GM19438 (cell line): Measurements from ENCODE around the gene HDLBP.

Experiments
- ATAC-seq: cut with Tn5 transposase; IDR thresholded peaks from one replicate; pipeline ENCODE4 v1.9.1; 2021; ENCODE audit warnings: low read depth; ENCODE audit not compliant: unreplicated experiment

Gene HDLBP

DNA sequence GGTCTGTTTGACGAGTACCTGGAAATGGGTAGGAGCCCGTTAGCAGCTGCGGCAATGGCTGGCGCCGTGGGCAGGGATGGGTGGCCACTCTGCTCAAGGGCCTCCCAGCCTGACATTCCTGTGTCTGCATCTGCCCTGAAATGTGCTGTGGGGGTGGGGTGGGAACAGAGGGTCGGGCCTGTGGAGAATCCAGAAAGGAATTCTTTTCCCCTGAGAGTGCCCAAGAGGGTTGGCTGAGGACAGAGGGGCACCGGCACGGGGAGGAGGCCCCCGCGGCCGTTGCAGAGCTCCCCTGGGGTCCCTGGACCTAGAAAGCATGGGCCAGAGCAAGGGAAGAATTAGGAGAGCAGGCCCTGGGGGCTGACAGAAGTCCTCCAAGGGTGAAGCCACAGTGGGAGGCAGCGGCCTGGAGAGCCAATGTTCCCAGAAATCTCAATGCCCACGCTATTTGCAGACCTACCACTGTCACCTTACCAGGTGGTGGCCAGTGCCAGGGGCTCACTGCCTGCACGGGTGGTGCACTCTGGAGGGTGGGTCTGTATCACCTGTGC, 99.2 kb downstream of the HDLBP start:
- no peak for ATAC-seq

DNA sequence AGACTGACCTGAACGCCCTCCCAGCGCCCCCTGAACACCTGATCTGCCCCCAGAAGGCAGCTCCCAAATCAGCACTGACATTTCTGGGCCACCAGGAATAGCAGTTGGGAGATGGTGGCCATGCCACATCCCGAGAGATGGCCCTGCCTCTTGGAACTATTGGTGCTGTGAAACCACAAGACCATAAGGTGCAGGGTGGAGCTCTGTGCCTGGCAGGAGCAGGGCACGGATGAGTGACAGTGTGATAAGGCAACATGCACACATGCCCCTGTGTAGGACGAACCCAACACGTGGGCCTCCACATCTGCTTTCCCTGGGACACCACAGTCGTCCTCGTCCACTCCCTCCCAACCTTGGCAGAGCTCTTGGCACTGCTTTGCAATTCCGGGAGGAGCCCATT, 100.1 kb downstream of the HDLBP start:
- ATAC-seq = no peak

DNA sequence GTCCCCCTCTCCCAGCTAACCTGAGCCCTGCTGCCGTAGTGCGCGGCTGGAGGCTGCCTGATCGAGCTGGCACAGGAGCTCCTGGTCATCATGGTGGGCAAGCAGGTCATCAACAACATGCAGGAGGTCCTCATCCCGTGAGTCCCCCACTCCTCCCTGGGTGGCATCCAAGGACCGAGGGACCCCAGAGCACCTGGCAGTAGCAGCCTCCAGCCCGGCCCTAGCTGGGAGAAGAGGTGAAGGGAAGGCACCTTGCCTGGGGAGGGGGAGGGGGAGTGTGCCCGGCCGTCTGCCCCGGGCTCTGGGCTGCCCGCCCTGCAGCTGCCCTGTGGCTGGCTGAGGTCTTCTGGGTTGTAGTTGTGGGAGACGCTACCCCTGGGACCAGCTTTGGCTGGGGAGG, 100.7 kb downstream of the HDLBP start:
- ATAC-seq = no peak

DNA sequence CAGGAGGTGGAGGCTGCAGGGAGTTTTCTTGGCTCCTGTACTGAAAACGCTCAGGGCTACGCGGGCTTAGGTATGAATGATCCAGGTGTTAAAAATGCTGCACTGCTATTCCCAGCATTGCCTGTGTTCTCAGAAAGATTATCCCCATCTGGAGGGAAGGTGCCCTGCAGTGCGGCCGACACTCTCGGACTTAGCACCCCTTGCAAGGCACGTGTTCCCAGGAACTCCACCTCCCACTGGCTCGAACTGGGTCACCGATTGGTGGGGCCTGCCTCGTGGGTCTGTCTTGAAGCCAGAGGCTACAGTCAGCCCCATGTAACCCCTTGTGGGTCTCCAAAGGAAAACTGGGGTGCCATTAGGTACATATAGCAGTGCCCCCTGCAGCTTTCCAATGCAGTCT, 101.3 kb downstream of the HDLBP start:
- ATAC-seq = no peak

DNA sequence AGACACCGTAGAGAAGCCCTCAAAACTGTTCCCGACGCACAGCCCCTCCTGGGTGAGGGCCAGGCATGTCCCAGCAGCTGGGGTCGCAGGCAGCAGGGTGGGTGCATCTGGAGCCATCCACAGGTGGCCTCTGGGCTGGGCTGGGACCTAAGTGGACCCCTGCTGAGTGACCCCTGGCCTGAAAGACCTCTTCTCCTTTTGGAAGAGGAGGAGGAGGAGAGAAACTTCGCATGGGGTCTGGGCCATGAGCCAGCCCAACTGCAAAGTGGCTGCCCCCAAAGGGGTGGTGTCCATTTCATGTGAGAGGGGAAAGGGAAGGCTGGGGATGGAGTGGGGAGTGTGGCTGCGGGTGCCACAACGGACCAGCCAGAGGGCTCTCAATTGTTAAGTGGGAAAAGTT, 101.9 kb downstream of the HDLBP start:
- no peak for ATAC-seq

DNA sequence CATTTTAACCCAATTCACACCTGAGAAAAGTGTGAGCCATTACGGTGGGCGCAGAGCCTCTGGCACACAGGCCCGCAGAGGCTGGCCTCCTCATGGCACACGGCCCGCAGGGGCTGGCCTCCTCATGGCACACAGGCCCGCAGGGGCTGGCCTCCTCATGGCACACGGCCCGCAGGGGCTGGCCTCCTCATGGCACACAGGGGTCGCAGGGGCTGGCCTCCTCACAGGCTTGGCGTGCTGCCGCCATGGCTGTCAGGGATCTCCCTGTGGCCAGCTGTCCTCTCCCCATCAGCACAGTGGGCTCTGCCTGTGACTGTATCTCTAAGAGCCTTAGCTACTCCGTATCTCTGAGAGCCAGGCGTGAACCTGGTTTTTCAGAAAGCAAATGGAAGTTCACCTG, 102.4 kb downstream of the HDLBP start:
- no peak for ATAC-seq

DNA sequence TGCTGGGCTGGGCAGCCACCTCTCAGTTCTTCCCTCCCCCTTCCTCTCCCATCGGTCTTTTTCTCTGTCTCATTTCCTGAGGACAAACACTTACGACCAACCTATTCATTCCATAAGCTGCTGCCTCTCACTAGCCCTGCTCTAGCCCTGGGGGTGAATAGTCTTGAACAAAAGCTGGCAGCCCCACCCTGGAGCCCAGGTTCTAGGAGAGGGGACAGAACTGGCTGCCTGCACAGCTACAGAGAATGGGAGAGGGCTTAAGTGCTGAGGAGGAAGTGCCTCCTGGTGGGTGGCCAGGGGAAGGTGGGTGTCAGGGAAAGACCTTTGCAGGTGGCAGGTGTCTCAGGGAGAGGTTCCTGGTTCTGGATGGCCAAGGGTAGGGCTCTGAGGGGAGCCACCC, 104.2 kb downstream of the HDLBP start:
- ATAC-seq = no peak

DNA sequence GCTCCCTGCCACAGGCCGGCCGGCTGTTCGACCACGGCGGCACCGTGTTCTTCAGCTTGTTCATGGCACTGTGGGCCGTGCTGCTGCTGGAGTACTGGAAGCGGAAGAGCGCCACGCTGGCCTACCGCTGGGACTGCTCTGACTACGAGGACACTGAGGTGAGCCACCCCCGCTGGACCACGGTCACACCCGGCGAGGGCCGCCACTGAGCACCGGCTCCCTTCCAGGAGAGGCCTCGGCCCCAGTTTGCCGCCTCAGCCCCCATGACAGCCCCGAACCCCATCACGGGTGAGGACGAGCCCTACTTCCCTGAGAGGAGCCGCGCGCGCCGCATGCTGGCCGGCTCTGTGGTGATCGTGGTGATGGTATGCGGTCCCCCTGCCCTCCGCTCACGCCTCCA, 106.2 kb downstream of the HDLBP start:
- ATAC-seq = no peak

DNA sequence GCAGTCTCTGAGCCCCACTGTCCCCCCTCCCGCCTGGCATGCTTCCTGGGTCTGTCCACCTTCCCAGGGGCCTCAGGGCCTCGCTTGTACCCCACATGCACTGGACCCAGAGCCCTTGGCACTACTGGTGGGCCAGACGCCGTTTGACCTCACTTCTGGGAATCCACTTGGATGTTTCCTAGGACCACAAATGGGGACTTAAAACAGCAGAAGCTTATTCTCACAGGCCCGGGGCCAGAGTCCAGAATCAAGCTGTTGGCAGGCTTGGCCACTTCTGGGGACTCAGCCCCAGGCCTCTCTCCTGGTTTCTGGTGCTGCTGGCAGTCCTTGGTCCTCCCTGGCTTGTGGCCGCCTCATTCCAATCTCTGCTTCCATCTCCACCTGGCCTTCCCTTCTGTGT, 107.4 kb downstream of the HDLBP start:
- no peak for ATAC-seq

DNA sequence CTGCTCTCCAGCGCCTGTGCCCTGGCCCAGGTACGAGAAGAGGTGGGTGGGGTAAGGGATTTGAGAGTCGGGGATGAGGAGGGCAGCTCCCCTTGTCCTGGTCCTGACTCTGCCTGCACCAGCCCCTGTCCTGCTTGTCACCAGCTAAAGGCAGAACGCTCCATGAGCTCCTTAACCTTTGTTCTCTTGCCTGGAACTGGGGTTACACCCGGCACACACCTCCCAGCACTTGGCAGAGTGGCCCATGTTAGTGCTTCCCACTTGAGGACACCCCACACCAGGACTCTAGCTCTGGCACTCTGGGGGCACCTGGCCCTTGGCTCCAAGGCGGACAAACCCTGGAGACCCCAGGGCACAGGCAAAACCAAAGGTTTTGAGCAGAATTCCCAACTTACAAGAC, 107.8 kb downstream of the HDLBP start:
- ATAC-seq = no peak

DNA sequence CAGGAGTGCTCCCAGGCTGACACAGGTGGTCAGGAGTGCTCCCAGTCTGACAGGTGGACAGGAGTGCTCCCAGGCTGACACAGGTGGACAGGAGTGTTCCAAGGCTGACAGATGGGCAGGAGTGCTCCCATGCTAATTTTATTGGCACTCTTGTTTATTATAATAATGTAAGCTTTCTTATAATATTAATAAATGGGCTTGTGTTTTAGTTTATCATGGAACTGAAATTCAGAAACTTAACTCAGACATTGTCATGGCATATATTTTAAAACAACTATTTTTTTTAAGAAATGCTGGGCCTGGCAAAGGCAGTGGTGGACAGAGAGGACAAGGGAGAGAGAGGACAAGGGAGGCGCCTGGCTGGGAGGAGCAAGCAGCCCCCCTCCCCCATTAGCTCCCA, 108.3 kb downstream of the HDLBP start:
- no peak for ATAC-seq

DNA sequence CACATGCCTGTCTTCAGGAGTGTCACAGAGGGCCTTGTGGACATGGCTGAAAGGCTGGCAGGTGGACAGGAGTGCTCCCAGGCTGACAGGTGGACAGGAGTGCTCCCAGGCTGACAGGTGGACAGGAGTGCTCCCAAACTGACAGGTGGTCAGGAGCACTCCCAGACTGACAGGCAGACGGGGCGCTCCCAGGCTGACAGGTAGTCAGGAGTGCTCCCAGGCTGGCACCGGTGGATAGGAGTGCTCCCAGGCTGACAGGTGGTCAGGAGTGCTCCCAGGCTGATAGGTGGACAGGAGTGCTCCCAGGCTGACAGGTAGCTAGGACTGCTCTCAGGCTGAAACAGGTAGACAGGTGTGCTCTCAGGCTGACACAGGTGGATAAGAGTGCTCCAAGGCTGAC, 110.4 kb downstream of the HDLBP start:
- ATAC-seq = no peak

DNA sequence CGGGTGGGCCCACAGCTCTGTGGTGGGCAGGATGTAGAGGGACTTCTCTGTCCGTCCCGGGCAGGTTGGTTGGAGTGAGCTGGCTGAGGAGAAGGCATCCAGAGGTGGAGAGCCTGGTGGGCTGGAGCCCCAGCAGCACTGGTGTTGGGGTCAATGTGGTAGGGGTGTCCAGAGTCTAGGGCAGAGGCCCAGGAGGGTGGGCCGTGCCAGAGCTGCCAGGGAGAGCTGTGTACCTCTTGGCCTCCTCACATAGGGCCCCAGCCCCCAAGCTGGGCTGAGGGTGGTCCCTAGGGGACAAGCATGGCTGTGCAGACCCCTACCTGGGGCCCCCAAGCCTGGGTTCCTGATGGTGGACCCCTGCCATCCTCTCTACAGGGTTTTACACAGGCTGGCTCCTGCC, 111.0 kb downstream of the HDLBP start:
- no peak for ATAC-seq

DNA sequence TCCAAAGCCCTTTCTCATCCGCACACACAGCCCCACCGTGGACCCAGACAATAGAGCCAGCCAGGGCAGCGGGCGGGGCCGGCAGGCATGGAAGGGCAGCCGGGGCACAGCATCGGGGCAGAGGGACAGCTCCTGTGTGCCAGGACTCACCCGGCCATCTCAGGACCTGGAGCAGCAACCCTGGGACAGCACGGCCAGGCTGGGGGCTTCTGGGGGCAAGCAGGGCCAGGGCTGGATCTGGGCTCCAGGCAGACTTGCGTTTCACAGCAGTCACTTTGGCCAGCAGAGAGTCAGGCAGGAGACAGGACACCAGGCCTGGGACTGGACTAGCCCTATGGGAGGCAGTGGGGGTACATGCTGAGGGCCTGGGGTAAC, 111.5 kb downstream of the HDLBP start:
- no peak for ATAC-seq

DNA sequence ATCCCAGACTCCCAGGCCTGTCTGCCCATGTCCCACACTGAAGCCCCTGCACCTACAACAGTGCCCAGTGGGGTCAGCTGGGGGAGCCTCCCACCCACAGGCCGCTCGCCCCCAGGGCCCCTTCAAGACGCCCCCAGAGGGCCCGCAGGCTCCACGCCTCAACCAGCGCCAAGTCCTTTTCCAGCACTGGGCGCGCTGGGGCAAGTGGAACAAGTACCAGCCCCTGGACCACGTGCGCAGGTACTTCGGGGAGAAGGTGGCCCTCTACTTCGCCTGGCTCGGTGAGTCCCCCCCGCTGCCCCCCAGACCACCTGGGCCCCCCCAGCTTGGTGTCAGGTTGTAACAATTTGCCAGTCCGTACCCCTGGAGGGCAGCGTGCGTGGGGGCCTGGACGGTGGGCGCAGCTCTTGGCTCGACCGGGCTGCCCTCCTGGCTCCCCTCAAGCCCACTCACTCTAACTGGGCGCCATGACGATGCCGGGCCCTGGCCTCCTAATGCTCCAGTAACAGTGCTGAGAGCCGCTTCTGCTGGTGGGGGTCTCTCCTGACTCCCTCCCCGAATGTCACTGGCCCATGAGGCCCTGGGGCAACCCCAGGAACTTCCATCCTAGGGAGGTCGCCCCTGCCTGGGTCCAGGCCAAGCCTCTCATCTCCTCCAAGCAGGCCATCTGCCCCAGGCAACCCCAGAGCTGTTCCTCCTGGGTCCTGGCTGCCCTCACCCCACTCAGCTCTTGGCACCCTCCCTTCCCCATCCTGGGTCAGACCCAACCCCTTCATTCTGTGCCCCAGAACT, 112.1 kb downstream of the HDLBP start:
- no peak for ATAC-seq

DNA sequence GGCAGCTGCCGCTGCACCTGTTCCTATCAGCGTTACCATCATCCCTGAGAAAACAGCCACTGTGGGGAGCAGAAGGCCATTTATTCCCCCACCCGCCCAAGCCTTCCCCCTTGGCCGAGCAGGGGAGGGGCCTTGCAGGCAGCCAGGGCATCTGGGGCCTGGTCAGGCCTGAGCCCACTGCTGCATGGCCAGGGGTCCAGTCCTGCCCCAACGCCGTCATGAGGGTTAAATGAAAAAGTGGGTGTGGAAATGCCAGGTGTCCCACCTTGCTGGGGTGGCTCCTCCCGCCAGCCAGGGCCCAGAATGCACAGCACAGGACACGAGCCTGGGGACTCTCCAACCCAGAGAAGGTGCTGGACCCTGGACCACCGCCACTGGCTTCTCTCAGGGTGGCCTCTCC, 112.8 kb downstream of the HDLBP start:
- ATAC-seq = no peak

DNA sequence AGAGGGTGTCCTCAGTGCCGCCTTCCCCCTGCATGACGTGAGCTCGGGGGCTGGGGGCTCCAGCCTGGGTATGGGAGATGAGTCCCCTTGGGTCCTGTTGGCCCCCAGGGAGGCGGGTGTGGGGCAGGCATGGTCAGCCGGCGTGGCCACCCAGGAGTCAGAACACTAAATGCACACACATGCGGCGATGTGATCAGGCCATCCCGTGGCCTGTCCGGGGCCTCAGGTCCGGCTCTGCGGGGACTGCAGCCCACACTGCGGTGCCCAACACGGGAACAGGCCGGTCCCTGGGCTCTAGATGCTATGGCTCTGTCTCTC, 113.2 kb downstream of the HDLBP start:
- no peak for ATAC-seq

DNA sequence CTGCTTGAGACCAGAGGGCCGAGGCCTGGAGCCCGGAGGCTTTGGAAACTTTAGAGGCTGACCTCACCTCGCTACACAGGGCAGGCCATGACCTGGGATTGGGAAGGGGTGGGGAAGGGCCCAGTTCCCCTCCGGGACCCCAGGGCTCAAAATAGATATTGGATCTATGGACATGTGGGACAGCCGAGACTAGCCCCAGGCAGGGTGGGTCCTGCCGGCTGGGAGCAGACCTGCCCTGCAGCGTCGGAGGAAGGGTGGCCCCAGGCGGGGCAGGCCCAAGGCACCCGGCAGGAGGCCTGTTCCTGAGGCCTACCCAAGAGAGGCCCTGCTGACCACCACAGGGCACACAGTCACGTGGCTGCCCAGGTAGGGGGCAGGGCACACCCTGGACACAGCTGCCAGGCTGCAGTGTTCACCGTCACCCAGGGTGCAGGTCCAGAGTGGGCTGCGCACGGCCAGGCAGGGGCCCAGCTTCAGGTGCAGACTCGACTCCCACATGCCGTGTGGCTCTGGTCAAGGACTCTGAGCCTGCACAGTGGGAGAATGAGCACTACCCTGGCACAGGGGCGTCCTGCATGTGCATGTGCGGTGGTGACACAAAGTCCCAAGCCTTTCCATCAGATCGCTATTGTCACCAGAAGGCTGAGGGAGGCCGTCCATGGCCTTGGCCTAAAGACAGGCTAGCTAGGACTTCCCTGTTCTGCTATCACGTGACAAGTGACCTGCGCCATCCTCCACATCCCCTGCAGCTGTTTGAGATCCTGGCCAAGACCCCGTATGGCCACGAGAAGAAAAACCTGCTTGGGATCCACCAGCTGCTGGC, 113.8 kb downstream of the HDLBP start:
- no peak for ATAC-seq

DNA sequence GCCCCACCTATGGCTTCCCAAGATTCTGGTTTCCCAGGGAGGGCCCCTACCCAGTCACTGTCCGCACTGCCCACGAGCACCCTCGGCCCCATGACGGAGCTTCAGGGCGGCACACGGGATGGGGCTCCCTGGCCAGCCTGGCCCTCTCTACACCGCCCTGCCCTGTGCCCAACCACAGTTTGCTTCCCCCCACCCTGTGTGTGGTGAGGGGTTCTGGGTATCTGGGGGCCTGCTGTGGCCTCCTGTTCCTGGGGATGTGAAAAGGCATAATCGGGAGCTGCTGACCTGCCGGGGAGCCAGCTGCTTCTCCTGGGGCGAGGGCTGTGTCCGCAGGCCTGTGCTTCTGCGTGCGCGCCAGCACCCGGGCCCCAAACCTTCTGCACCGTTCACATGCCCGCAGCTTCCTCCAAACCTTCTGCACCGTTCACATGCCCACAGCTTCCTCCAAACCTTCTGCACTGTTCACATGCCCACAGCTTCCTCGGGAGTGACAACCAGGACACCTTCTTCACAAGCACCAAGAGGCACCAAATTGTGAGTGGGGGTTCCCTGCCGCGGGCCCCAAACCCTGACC, 114.6 kb downstream of the HDLBP start:
- ATAC-seq = no peak

DNA sequence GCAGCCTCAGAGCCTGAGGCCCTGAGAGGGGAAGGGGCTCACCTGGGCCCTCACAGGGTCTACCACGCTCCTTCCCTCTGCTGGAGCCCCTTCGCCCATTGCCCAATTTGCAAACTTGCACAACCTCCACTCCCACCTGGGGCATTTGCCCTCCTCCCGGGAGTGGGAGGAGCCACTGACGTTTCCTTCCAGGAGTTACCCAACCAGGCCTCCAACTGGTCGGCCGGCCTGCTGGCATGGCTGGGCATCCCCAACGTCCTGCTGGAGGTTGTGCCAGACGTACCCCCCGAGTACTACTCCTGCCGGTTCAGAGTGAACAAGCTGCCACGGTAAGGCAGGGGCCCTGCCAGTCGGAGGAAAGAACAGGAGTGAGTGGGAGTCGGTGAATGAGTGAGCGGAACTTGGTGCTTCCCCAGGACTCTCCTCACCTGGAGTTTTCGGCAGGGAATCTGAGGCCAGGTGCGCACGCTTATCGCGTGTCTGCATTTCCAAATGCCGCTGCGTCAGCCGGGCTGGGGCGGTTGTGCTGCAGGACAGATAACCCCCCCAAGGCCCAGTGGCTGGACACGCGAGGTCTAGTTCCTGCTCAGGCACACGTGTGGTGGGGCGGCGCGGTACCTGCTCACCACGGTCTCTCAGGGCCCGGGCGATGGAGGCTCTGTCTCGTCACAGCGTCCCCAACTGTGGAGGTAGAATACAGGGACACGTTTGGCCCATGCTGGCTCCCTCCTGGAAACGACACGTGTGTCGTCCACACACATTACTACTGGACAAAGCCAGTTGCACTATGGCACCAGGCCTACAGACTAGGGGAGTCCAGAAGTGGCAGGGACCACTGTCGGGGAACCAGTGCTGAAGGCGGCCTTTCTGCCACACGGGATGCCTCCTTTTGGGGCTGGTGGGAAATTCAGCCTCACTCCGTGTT, 115.3 kb downstream of the HDLBP start:
- ATAC-seq = no peak

DNA sequence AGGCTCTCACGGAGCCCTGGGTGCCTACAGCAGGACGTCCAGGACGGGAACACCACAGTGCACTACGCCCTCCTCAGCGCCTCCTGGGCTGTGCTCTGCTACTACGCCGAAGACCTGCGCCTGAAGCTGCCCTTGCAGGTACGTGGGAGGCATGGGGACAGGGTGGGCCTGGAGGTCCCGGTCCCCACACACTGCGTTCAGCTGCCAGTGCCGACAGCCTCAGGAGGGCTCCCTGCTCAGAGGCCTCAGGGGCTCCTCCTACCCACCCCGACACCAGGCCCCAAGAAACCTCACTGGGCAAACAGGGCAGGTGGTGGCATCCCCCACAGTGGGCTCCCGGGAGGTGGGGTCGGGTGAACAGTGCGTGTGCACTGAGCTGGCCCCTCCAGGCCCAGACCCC, 116.2 kb downstream of the HDLBP start:
- ATAC-seq = no peak
